Activated naive CD8-positive, alpha-beta T cell treated with anti-CD3 and anti-CD28 coated beads, Interleukin-2, amount 50 U/mL, for 24 hours (primary cell): Measurements from ENCODE around the gene PIH1D1.
A peak's percentile ranks its signal among the peaks of the same experiment; 100 is the strongest.

Experiments used
- ATAC-seq: fragments of 150-1000 bp; cut with Tn5 transposase; one replicate; pipeline ENCODE4 v1.10.0; 2021
- DNase-seq: peaks from one replicate; pipeline ENCODE4 v3.0.0; 2021
- H3K27ac Mint-ChIP-seq: one replicate; pipeline ENCODE4 v1.8.0; 2021; ENCODE audit warnings: mild to moderate bottlenecking, mixed read lengths
- H3K27me3 Mint-ChIP-seq: one replicate; pipeline ENCODE4 v1.8.0; 2021; ENCODE audit warnings: mixed read lengths
- H3K36me3 Mint-ChIP-seq: one replicate; pipeline ENCODE4 v1.8.0; 2021; ENCODE audit warnings: low read depth, mixed read lengths
- H3K4me1 Mint-ChIP-seq: one replicate; pipeline ENCODE4 v1.8.0; 2021; ENCODE audit warnings: mixed read lengths
- H3K4me3 Mint-ChIP-seq: one replicate; pipeline ENCODE4 v1.8.0; 2021; ENCODE audit warnings: mild to moderate bottlenecking, moderate library complexity, mixed read lengths
- H3K9me3 Mint-ChIP-seq: one replicate; pipeline ENCODE4 v1.8.0; 2021; ENCODE audit warnings: mixed read lengths

PIH1D1 gene

GRCh38 chr19:49415102-49415809, 36.4 kb downstream of the PIH1D1 start:
- H3K27me3 Mint-ChIP-seq = peaks cover 31% of the 10 kb centered on the region
- H3K4me3 Mint-ChIP-seq = no peak overlapping the region
- H3K36me3 Mint-ChIP-seq = no peaks in the 10 kb centered on the region
- no peaks in the 10 kb centered on the region for H3K9me3 Mint-ChIP-seq
- ATAC-seq (no peak), DNase-seq (no peak)
- H3K27ac Mint-ChIP-seq = no peak overlapping the region
- H3K4me1 Mint-ChIP-seq = peaks cover 11% of the 10 kb centered on the region

GRCh38 chr19:49414256-49414655, 37.4 kb downstream of the PIH1D1 start:
- ATAC-seq (no peak), DNase-seq (no peak)
- H3K4me1 Mint-ChIP-seq = peaks cover 21% of the 10 kb centered on the region
- H3K36me3 Mint-ChIP-seq = no peaks in the 10 kb centered on the region
- H3K27me3 Mint-ChIP-seq = peaks cover 21% of the 10 kb centered on the region
- H3K4me3 Mint-ChIP-seq = no peak overlapping the region
- no peak overlapping the region for H3K27ac Mint-ChIP-seq
- no peaks in the 10 kb centered on the region for H3K9me3 Mint-ChIP-seq

GRCh38 chr19:49413348-49413747, 38.3 kb downstream of the PIH1D1 start:
- no peak for ATAC-seq
- H3K27me3 Mint-ChIP-seq = peaks cover 13% of the 10 kb centered on the region
- H3K36me3 Mint-ChIP-seq = no peaks in the 10 kb centered on the region
- peaks cover 30% of the 10 kb centered on the region for H3K4me1 Mint-ChIP-seq
- no peaks in the 10 kb centered on the region for H3K9me3 Mint-ChIP-seq
- no peak overlapping the region for H3K27ac Mint-ChIP-seq
- no peak overlapping the region for H3K4me3 Mint-ChIP-seq
- no peak for DNase-seq

DNA sequence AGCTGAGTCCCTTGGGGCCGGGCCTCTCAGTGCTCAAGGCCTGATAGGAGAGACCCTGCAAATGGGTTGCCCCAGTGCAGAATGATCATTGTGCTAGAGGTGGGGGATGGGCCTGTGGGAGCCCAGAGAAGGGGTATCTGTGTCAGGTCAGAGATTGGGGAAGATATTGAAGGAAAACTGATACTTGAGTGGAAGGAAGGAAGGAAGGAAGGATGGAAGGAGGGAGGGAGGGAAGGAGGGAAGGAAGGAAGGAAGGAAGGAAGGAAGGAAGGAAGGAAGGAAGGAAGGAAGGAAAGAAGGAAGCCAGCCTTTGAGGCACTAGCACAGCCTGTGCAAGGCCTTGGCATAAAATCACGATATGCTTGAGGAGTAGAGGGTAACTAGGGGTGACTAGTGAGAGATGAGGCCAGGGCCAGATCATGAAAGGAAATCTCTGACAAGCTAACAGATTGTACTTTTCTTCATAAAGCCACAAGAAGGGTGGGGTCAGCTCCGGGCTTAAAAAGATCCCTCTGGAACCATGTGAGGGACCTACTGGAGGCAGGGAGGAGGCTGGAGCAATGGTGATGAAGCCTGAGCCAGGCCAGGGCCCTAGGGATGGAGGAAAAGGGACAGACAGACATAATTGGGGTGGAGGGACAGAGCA, 39.8 kb downstream of the PIH1D1 start:
- ATAC-seq (no peak), DNase-seq (no peak)
- H3K27me3 Mint-ChIP-seq = peaks cover 8% of the 10 kb centered on the region
- no peaks in the 10 kb centered on the region for H3K9me3 Mint-ChIP-seq
- no peak overlapping the region for H3K4me3 Mint-ChIP-seq
- H3K36me3 Mint-ChIP-seq = no peaks in the 10 kb centered on the region
- no peak overlapping the region for H3K27ac Mint-ChIP-seq
- H3K4me1 Mint-ChIP-seq = peaks cover 37% of the 10 kb centered on the region

GRCh38 chr19:49409441-49410029, 42.1 kb downstream of the PIH1D1 start:
- H3K36me3 Mint-ChIP-seq = no peaks in the 10 kb centered on the region
- H3K4me1 Mint-ChIP-seq = peaks cover 34% of the 10 kb centered on the region
- ATAC-seq (peak; percentile 30), DNase-seq (no peak)
- peak overlapping the region; percentile 58 for H3K4me3 Mint-ChIP-seq
- H3K9me3 Mint-ChIP-seq = no peaks in the 10 kb centered on the region
- peak overlapping the region; percentile 80 for H3K27ac Mint-ChIP-seq
- no peaks in the 10 kb centered on the region for H3K27me3 Mint-ChIP-seq

DNA sequence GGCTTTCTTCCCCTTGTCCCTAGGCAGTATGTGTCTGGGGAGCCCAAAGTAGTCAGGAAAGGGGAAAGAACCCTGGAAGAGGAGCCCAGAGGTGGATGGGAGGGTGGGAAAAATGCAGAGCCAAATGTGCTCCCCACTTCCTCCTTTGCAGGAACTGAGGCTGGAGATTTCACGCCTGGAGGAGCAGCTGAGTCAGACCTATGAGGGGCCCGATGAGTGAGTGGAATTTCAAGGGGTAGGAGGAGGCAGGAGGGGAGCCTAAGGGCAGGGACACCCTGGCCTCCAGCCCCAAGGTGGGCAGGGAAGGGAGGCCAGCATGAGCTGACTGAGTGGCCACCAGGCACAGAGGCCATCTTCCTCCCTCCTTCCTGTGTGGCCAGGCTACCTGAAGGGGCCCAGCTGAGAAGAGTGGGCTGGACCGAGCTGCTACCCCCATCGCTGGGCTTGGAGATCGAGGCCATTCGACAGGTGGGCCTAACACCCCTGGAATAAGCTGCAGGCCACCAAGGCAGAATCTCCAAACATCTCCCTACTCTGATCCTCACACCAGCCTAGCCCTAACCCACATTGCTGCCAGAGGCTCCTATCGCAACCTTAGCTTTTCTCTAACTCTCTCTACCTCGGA, 42.7 kb downstream of the PIH1D1 start:
- Mint-ChIP-seq H3K36me3 (no peaks in the 10 kb centered on the region), H3K4me3 (peak overlapping the region; percentile 58), H3K9me3 (no peaks in the 10 kb centered on the region), H3K27me3 (no peaks in the 10 kb centered on the region), H3K27ac (peak overlapping the region; percentile 80), H3K4me1 (peaks cover 34% of the 10 kb centered on the region)
- ATAC-seq (peak; percentile 55), DNase-seq (no peak)

DNA sequence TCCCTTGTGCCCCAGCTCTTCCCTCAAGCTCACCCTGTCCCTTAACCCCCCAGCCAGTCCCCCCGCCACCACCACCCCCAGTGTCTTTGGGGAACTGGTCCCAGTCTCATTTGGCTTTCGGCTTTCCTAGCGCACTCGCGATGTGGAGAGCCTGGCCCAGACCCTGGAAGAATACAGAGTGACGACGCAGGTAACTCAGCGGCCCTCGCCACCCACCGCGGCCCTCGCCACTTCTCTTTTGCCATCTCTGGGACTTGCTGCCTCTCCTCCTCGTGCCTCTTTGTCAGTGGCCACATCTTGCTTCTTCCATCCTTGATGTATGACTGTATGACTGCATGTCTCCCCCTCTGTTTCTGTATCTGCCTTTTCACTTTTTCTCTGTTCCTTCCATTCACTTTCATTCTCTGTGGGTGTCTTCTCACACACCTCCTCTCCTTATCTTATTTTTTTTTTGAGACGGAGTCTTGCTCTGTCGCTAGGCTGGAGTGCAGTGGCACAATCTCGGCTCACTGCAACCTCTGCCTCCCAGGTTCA, 44.1 kb downstream of the PIH1D1 start:
- H3K27me3 Mint-ChIP-seq = no peaks in the 10 kb centered on the region
- peaks cover 37% of the 10 kb centered on the region for H3K4me1 Mint-ChIP-seq
- no peak for DNase-seq
- H3K4me3 Mint-ChIP-seq = no peak overlapping the region
- no peaks in the 10 kb centered on the region for H3K36me3 Mint-ChIP-seq
- ATAC-seq = no peak
- H3K9me3 Mint-ChIP-seq = no peaks in the 10 kb centered on the region
- H3K27ac Mint-ChIP-seq = no peak overlapping the region

DNA sequence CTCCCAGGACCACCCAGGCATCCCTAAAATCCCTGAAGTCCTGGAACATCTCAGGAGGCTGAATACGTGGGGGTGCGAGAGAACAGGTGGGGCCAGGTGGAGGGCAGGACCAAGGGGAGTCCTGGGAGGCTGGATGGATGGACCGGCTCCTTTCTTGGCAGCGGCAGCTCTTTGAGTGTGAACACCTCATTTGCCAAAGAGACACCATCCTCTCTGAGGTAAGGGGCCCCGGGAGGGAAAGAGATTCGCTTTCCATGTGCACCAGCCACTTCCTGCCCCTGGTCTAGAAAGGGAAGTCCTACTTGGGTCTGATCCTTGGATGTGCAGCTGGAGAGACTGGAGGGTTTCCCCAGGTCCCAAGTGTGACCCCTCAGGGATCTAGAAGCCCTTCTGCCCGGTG, 44.5 kb downstream of the PIH1D1 start:
- no peaks in the 10 kb centered on the region for H3K27me3 Mint-ChIP-seq
- DNase-seq (no peak), ATAC-seq (no peak)
- no peak overlapping the region for H3K4me3 Mint-ChIP-seq
- peaks cover 37% of the 10 kb centered on the region for H3K4me1 Mint-ChIP-seq
- no peaks in the 10 kb centered on the region for H3K9me3 Mint-ChIP-seq
- no peaks in the 10 kb centered on the region for H3K36me3 Mint-ChIP-seq
- H3K27ac Mint-ChIP-seq = no peak overlapping the region

- H3K4me1 Mint-ChIP-seq = peaks cover 16% of the 10 kb centered on the region
- no peaks in the 10 kb centered on the region for H3K27me3 Mint-ChIP-seq
- no peak overlapping the region for H3K4me3 Mint-ChIP-seq
- no peaks in the 10 kb centered on the region for H3K9me3 Mint-ChIP-seq
- ATAC-seq (peak; percentile 51), DNase-seq (no peak)
- H3K27ac Mint-ChIP-seq = no peak overlapping the region
- H3K36me3 Mint-ChIP-seq = no peaks in the 10 kb centered on the region
Observed at GRCh38 chr19:49403404-49404187, 48.0 kb downstream of the PIH1D1 start.

DNA sequence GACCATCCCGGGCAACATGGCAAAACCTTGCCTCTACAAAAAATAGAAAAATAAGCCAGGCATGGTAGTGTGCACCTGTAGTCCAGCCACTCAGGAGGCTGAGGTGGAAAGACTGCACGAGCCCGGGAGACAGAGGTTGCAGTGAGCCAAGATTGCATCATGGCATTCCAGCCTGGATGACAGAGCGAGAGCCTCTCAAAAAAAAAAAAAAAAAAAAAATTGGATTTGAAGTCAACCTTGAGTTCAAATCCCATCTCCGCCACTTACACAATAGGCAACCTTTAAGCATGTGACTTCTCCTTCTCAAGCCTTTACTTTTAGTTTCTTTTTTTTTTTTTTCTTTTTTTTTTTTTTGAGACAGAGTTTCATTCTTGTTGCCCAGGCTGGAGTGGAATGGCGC, 51.6 kb downstream of the PIH1D1 start:
- H3K27me3 Mint-ChIP-seq = no peaks in the 10 kb centered on the region
- no peak for ATAC-seq
- H3K36me3 Mint-ChIP-seq = no peaks in the 10 kb centered on the region
- H3K27ac Mint-ChIP-seq = no peak overlapping the region
- DNase-seq = no peak
- H3K4me1 Mint-ChIP-seq = peaks cover 11% of the 10 kb centered on the region
- H3K4me3 Mint-ChIP-seq = no peak overlapping the region
- H3K9me3 Mint-ChIP-seq = no peaks in the 10 kb centered on the region

- Mint-ChIP-seq H3K27me3 (peaks cover 1% of the 10 kb centered on the region), H3K36me3 (no peaks in the 10 kb centered on the region), H3K9me3 (no peaks in the 10 kb centered on the region), H3K4me3 (no peak overlapping the region), H3K4me1 (peaks cover 11% of the 10 kb centered on the region), H3K27ac (no peak overlapping the region)
- ATAC-seq (no peak), DNase-seq (no peak)
Observed at GRCh38 chr19:49398931-49399330, 52.7 kb downstream of the PIH1D1 start.

DNA sequence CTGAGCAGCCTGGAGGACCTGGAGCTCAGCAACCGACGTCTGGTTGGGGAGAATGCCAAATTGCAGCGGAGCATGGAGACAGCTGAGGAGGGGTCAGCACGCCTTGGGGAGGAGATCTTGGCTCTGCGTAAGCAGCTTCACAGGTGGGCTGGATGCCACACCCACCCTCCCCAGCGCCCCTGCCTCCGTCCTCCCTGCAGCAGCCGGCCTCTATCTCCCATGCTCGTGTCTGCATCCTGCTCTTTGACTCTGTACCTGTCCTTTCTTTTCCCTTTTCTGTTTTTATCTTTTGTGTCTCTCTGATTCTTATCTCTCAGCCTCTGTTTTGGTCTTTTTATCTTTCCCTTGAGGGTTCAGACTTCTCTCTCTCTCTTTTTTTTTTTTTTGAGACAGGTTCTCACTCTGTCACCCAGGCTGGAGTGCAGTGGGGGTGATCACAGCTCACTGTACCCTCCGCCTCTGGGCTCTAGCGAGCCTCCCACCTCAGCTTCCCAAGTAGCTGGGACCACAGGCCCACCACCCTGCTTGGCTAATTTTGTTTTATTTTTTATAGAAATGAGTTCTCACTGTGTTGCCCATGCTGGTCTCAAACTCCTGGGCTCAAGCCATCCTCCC, 53.5 kb downstream of the PIH1D1 start:
- Mint-ChIP-seq H3K27me3 (peaks cover 1% of the 10 kb centered on the region), H3K4me3 (no peak overlapping the region), H3K36me3 (no peaks in the 10 kb centered on the region), H3K9me3 (no peaks in the 10 kb centered on the region), H3K4me1 (peaks cover 9% of the 10 kb centered on the region), H3K27ac (peak overlapping the region; percentile 44)
- ATAC-seq = no peak
- no peak for DNase-seq

- H3K27ac Mint-ChIP-seq = no peak overlapping the region
- peaks cover 4% of the 10 kb centered on the region for H3K27me3 Mint-ChIP-seq
- no peaks in the 10 kb centered on the region for H3K36me3 Mint-ChIP-seq
- DNase-seq (no peak), ATAC-seq (no peak)
- peaks cover 13% of the 10 kb centered on the region for H3K4me1 Mint-ChIP-seq
- no peak overlapping the region for H3K4me3 Mint-ChIP-seq
- H3K9me3 Mint-ChIP-seq = no peaks in the 10 kb centered on the region
Observed at GRCh38 chr19:49396738-49397505, 54.7 kb downstream of the PIH1D1 start.
